A549 (cell line): ENCODE measurements around the gene STARD3NL. TPM values are rescaled to one million over a fixed set of nuclear protein-coding genes. Genes with fewer than 3 reads are reported as not detected.

Experiments used
- ATAC-seq, 2 experiments: fragments of 200-7000 bp in 1 of 2; fragments of >200 bp in 1 of 2; cut with Nextera tagmentation in 1 of 2; cut with Tn5 transposase in 1 of 2; 3 replicates each; pipeline versions ENCODE4 v1.8.0 to v1.9.1; 2018 to 2020; ENCODE audit warnings: mild to moderate bottlenecking in 1 of 2, moderate library complexity in 1 of 2
- CTCF ChIA-PET: fragments of 300-600 bp; sonication (Branson Sonifier 250); formaldehyde crosslinking; extraction: SDS; loops from one replicate; lab custom pipeline; 2021; ENCODE audit warnings: antibody characterized with exemption, inconsistent platforms; lab: Yijun Ruan, JAX
- POLR2A ChIA-PET: fragments of 350-600 bp; formaldehyde crosslinking; extraction: SDS; loops from one replicate; lab custom pipeline; 2021; ENCODE audit warnings: antibody characterized with exemption, inconsistent platforms; lab: Yijun Ruan, JAX
- DNase-seq, 2 experiments: peaks; one replicate each; pipeline versions ENCODE4 v3.0.0 to v3.0.0-alpha.2; 2011 to 2016; ENCODE audit warnings: low read depth in 1 of 2, low spot score in 1 of 2
- FAIRE-seq: peaks from 2 replicates; lab custom pipeline; 2011; peaks lifted over from hg19 to GRCh38; lab: Jason Lieb, UNC
- H3K27ac ChIP-seq, 2 experiments: fragments of >200 bp; sonication (Bioruptor Twin); formaldehyde crosslinking; 3 replicates each; pipeline ENCODE4 v1.5.1; 2016 to 2017
- H3K4me1 ChIP-seq: fragments of >200 bp; sonication (Bioruptor Twin); formaldehyde crosslinking; 3 replicates; pipeline ENCODE4 v1.6.1; 2016
- H3K4me2 ChIP-seq: fragments of >200 bp; sonication (Bioruptor Twin); formaldehyde crosslinking; 3 replicates; pipeline ENCODE4 v1.6.1; 2016
- H3K4me3 ChIP-seq: fragments of >200 bp; sonication (Bioruptor Twin); formaldehyde crosslinking; 3 replicates; pipeline ENCODE4 v1.5.1; 2016
- H3K9me3 ChIP-seq: fragments of >200 bp; sonication (Bioruptor Twin); formaldehyde crosslinking; 3 replicates; pipeline ENCODE4 v1.6.1; 2016
- CHD4 ChIP-seq: fragments of 200-600 bp; sonication (generic); IDR thresholded peaks from 2 replicates; pipeline ENCODE4 v1.6.1; 2016; ENCODE audit warnings: antibody characterized with exemption, mild to moderate bottlenecking, borderline replicate concordance
- E2F6 ChIP-seq: IDR thresholded peaks from 2 replicates; pipeline ENCODE4 v1.6.1; 2012; ENCODE audit warnings: low read depth, borderline replicate concordance
- EHMT2 ChIP-seq: fragments of 200-600 bp; sonication (generic); IDR thresholded peaks from 2 replicates; pipeline ENCODE4 v1.6.1; 2016; ENCODE audit warnings: antibody characterized with exemption, low read depth, mild to moderate bottlenecking, moderate library complexity
- ELK1 ChIP-seq: fragments of 150-350 bp; IDR thresholded peaks from 2 replicates; pipeline ENCODE4 v1.6.1; 2014; ENCODE audit warnings: low read depth, mild to moderate bottlenecking, low read length
- EP300 ChIP-seq, 2 experiments: fragments of >200 bp; sonication (Bioruptor Twin); formaldehyde crosslinking; IDR thresholded peaks; 2 replicates in 1 of 2; 3 replicates in 1 of 2; pipeline ENCODE4 v1.6.1; 2016 to 2017
- ESRRA ChIP-seq: fragments of 150-350 bp; IDR thresholded peaks from 2 replicates; pipeline ENCODE4 v1.6.1; 2014; ENCODE audit warnings: mild to moderate bottlenecking, low read length, borderline replicate concordance
- FOXS1 ChIP-seq: fragments of 250-450 bp; sonication (Bioruptor Pico); IDR thresholded peaks from 2 replicates; pipeline ENCODE4 v1.5.0; 2020; ENCODE audit warnings: mild to moderate bottlenecking, moderate library complexity
- GATA3 ChIP-seq: IDR thresholded peaks from 2 replicates; pipeline ENCODE4 v1.6.1; 2012; ENCODE audit warnings: borderline replicate concordance
- HEYL ChIP-seq: fragments of 250-450 bp; sonication (Bioruptor Pico); IDR thresholded peaks from 2 replicates; pipeline ENCODE4 v1.8.0; 2021; ENCODE audit warnings: mild to moderate bottlenecking, moderate library complexity
- HOXB5 ChIP-seq: fragments of 250-450 bp; sonication (Bioruptor Pico); IDR thresholded peaks from 2 replicates; pipeline ENCODE4 v1.5.0; 2020; ENCODE audit warnings: mild to moderate bottlenecking, moderate library complexity
- JUN ChIP-seq, 2 experiments: fragments of >200 bp; sonication (Bioruptor Twin); formaldehyde crosslinking; IDR thresholded peaks; 2 replicates in 1 of 2; 3 replicates in 1 of 2; pipeline ENCODE4 v1.6.1; 2016 to 2017
- JUNB ChIP-seq: fragments of >200 bp; sonication (Bioruptor Twin); formaldehyde crosslinking; IDR thresholded peaks from 2 replicates; pipeline ENCODE4 v1.6.1; 2016
- KDM1A ChIP-seq: fragments of 200-600 bp; sonication (generic); IDR thresholded peaks from 2 replicates; pipeline ENCODE4 v1.6.1; 2016; ENCODE audit warnings: low read depth, mild to moderate bottlenecking
- KDM5A ChIP-seq: fragments of 200-600 bp; sonication (generic); IDR thresholded peaks from 2 replicates; pipeline ENCODE4 v1.6.1; 2016; ENCODE audit warnings: antibody characterized with exemption, mild to moderate bottlenecking
- MAZ ChIP-seq: fragments of 150-350 bp; IDR thresholded peaks from 2 replicates; pipeline ENCODE4 v1.6.1; 2014; ENCODE audit warnings: antibody characterized with exemption, low read depth, low read length, borderline replicate concordance
- RAD21 ChIP-seq, 2 experiments: fragments of >200 bp in 1 of 2; sonication (Bioruptor Twin) in 1 of 2; formaldehyde crosslinking in 1 of 2; IDR thresholded peaks in 1 of 2; conservative IDR thresholded peaks in 1 of 2; 2 replicates in 1 of 2; 3 replicates in 1 of 2; pipeline ENCODE4 v1.6.1; 2012 to 2018; ENCODE audit warnings: inconsistent platforms in 1 of 2
- RARB ChIP-seq: fragments of 250-450 bp; sonication (Bioruptor Pico); IDR thresholded peaks from 2 replicates; pipeline ENCODE4 v1.8.0; 2021; ENCODE audit warnings: mild to moderate bottlenecking, moderate library complexity
- SMC3 ChIP-seq: fragments of >200 bp; sonication (Bioruptor Twin); formaldehyde crosslinking; IDR thresholded peaks from 3 replicates; pipeline ENCODE4 v1.6.1; 2018; ENCODE audit warnings: inconsistent platforms
- SREBF2 ChIP-seq: fragments of 450-650 bp; IDR thresholded peaks from 2 replicates; pipeline ENCODE4 v1.6.1; 2014; ENCODE audit warnings: mild to moderate bottlenecking, moderate library complexity
- TFCP2L1 ChIP-seq: fragments of 250-450 bp; sonication (Bioruptor Pico); IDR thresholded peaks from 2 replicates; pipeline ENCODE4 v1.5.0; 2021; ENCODE audit warnings: mild to moderate bottlenecking
- ZC3H11A ChIP-seq: fragments of 450-650 bp; IDR thresholded peaks from 2 replicates; pipeline ENCODE4 v1.6.1; 2014; ENCODE audit warnings: antibody characterized with exemption, mild to moderate bottlenecking
- ZFP36 ChIP-seq: fragments of 450-650 bp; IDR thresholded peaks from 2 replicates; pipeline ENCODE4 v1.6.1; 2014; ENCODE audit warnings: borderline replicate concordance; ENCODE audit not compliant: partially characterized antibody
- WGBS: methylation state at CpG from one replicate; pipeline ENCODE4 v1.1.6; 2017; ENCODE audit errors: missing lambda C conversion rate; 5-methylcytosine and 5-hydroxymethylcytosine counted together
- polyA plus RNA-seq, 4 experiments: library from polyadenylated mRNA; depleted of rRNA in 3 of 4; stranded (reverse); fragments of >200 nt; fragmentation: RNase III in 1 of 4; extraction: RNeasy Plus Mini Kit Qiagen cat#74134 plus additional on column Dnase treatment in 1 of 4; gene quantifications; 2 replicates in 3 of 4; 3 replicates in 1 of 4; pipeline ENCODE4 v1.2.3, GENCODE V29; 2011 to 2017
- TF ChIP-seq, protein P1 (sequence below): fragments of 450-650 bp; IDR thresholded peaks from 2 replicates; pipeline ENCODE4 v1.6.1; 2014; ENCODE audit warnings: antibody characterized with exemption

Gene STARD3NL
- polyA plus RNA-seq, 2 of the 4 experiments (the other 2 are of a cell fraction): 57.9 to 104 TPM

- TF ChIP-seq, protein P1, sequence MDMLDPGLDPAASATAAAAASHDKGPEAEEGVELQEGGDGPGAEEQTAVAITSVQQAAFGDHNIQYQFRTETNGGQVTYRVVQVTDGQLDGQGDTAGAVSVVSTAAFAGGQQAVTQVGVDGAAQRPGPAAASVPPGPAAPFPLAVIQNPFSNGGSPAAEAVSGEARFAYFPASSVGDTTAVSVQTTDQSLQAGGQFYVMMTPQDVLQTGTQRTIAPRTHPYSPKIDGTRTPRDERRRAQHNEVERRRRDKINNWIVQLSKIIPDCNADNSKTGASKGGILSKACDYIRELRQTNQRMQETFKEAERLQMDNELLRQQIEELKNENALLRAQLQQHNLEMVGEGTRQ: no peak
- TF ChIP-seq RARB (CRISPR knock-in tag): no peak
- TF ChIP-seq MAZ: no peak
- TF ChIP-seq SREBF2: no peak
Measured at GRCh38 chr7:38129162-38129561, 48.9 kb upstream of the STARD3NL start (continued).

- POLR2A ChIA-PET: no interaction called here
- CTCF ChIA-PET: interaction anchor here (0.9 to 2.1 kb wide), 3 partner anchors 14 to 86 kb away, joined by 3 to 6 read pairs (median 4); no protein-coding TSS in a partner anchor
- Histone ChIP-seq H3K4me2 (no peak overlapping the region), H3K4me1 (no peaks in the 10 kb centered on the region), H3K27ac (no peak overlapping the region), H3K4me3 (no peak overlapping the region), H3K9me3 (peaks cover 14% of the 10 kb centered on the region; the same call in 2 of the 3 replicates)
- FAIRE-seq: no peak
- TF ChIP-seq RAD21 (conservative IDR thresholded peaks at IDR 0.05 in 1 of 2, IDR thresholded peaks at IDR 0.05 in 1 of 2): no peak
- TF ChIP-seq, protein P1: no peak
- no peak for TF ChIP-seq E2F6
- TF ChIP-seq JUNB: no peak
- no peak for TF ChIP-seq EHMT2
- TF ChIP-seq SMC3: no peak
- no peak for TF ChIP-seq ELK1
- TF ChIP-seq ESRRA: no peak
- no peak for TF ChIP-seq HEYL
- TF ChIP-seq RARB (CRISPR knock-in tag): no peak
- TF ChIP-seq CHD4: no peak
- TF ChIP-seq JUN (IDR thresholded peaks at IDR 0.05): no peak
- no peak for DNase-seq
- ATAC-seq: no peak
- 87% methylated on average over 2 of the region's 2 CpGs for WGBS
Measured at GRCh38 chr7:38129579-38129978, 48.5 kb upstream of the STARD3NL start.

DNA sequence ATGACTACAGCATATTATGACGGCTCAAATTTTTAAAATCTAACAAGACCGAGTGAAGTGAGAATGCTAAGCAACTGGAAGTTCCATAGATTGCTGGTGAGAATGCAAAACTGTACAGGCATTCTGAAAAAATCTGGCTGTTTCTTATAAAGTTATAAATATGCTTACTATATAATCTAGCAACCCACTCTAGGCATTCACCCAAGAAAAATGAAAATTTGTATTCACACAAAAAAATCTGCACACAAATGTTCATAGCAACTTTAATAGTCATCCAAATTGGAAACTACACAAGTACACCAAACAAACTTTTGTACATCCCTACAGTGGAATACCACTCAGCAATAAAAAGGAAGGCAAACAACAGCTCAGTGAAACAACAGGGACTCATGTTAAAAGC lies 39.9 kb upstream of the STARD3NL start:
- TF ChIP-seq TFCP2L1 (CRISPR knock-in tag) (no peak), FOXS1 (CRISPR knock-in tag) (no peak)
- ChIA-PET POLR2A (no interaction called here), CTCF (no interaction called here)
- no peak overlapping the region for H3K4me3 ChIP-seq
- peaks cover 9% of the 10 kb centered on the region; the same call in 2 of the 3 replicates for H3K9me3 ChIP-seq
- H3K27ac ChIP-seq: no peak overlapping the region
- no peak for FAIRE-seq
- H3K4me1 ChIP-seq: no peaks in the 10 kb centered on the region
- H3K4me2 ChIP-seq: no peak overlapping the region
- DNase-seq: no peak
- WGBS: 59% methylated on average over 2 of the region's 2 CpGs
- ATAC-seq: no peak

- no peak overlapping the region for H3K4me3 ChIP-seq
- DNase-seq: no peak
- 81% methylated on average over 2 of the region's 2 CpGs for WGBS
- TF ChIP-seq HOXB5: no peak
- TF ChIP-seq JUNB: no peak
- no peak for TF ChIP-seq ZFP36
- no peak for TF ChIP-seq KDM1A
- no peak for TF ChIP-seq EP300 (IDR thresholded peaks at IDR 0.05)
- no peak for TF ChIP-seq KDM5A
- TF ChIP-seq SREBF2: no peak
- TF ChIP-seq EHMT2: no peak
- no peak for TF ChIP-seq GATA3
- no peak for TF ChIP-seq ZC3H11A
- TF ChIP-seq E2F6: no peak
- no peak overlapping the region for H3K27ac ChIP-seq
- POLR2A ChIA-PET: no interaction called here
- ATAC-seq: no peak
- CTCF ChIA-PET: interaction anchor here (1.0 to 1.1 kb wide), 3 partner anchors 12 to 82 kb away, joined by 3 read pairs; no protein-coding TSS in a partner anchor
- no peaks in the 10 kb centered on the region for H3K4me1 ChIP-seq
- no peak for FAIRE-seq
- H3K4me2 ChIP-seq: no peak overlapping the region
- H3K9me3 ChIP-seq: no peaks in the 10 kb centered on the region
Measured at GRCh38 chr7:38141187-38141586, 36.9 kb upstream of the STARD3NL start.
